NCI-H524 (cell line): Measurements from ENCODE around the gene MORN5.

Experiments
- DNase-seq, 2 experiments: peaks; one replicate each; lab custom pipeline; 2025; lab: John Stamatoyannopoulos, UW

Gene MORN5

GRCh38 chr9:122191584-122191983 is 31.9 kb downstream of the MORN5 start:
- DNase-seq: no peak

GRCh38 chr9:122192261-122192875 is 32.7 kb downstream of the MORN5 start:
- no peak for DNase-seq

- DNase-seq: no peak
Observed at GRCh38 chr9:122192914-122193525, 33.3 kb downstream of the MORN5 start.

- DNase-seq: no peak
Observed at GRCh38 chr9:122193651-122194050, 33.9 kb downstream of the MORN5 start.

- DNase-seq: no peak
Observed at GRCh38 chr9:122195875-122196274, 36.2 kb downstream of the MORN5 start.

- peak; percentile 18 to 54 for DNase-seq
Observed at GRCh38 chr9:122197426-122197825, 37.7 kb downstream of the MORN5 start.

GRCh38 chr9:122197882-122198281 is 38.2 kb downstream of the MORN5 start:
- no peak for DNase-seq

GRCh38 chr9:122200960-122201595 is 41.4 kb downstream of the MORN5 start:
- no peak for DNase-seq

- no peak for DNase-seq
Observed at GRCh38 chr9:122201641-122202040, 41.9 kb downstream of the MORN5 start.

GRCh38 chr9:122202111-122202510 is 42.4 kb downstream of the MORN5 start:
- no peak for DNase-seq

- no peak for DNase-seq
Observed at GRCh38 chr9:122204055-122204454, 44.3 kb downstream of the MORN5 start.

GRCh38 chr9:122204491-122204890 is 44.8 kb downstream of the MORN5 start:
- DNase-seq: no peak

- no peak for DNase-seq
Observed at GRCh38 chr9:122205176-122205575, 45.5 kb downstream of the MORN5 start.

GRCh38 chr9:122206118-122207046 is 46.7 kb downstream of the MORN5 start:
- DNase-seq: no peak

GRCh38 chr9:122207096-122207495 is 47.4 kb downstream of the MORN5 start:
- DNase-seq: no peak

- no peak for DNase-seq
Observed at GRCh38 chr9:122209451-122209850, 49.7 kb downstream of the MORN5 start.

- no peak for DNase-seq
Observed at GRCh38 chr9:122212473-122213004, 52.8 kb downstream of the MORN5 start.

GRCh38 chr9:122213102-122213588 is 53.4 kb downstream of the MORN5 start:
- no peak for DNase-seq

GRCh38 chr9:122213589-122214413 is 54.1 kb downstream of the MORN5 start:
- DNase-seq: peak; percentile 77 to 88

GRCh38 chr9:122214507-122214906 is 54.8 kb downstream of the MORN5 start:
- no peak for DNase-seq

GRCh38 chr9:122215663-122216062 is 56.0 kb downstream of the MORN5 start:
- no peak for DNase-seq
